Hepatocyte (in vitro differentiated cells): ENCODE results near the gene COPZ2. TPM values are rescaled to one million over a fixed set of nuclear protein-coding genes. Genes with fewer than 3 reads are reported as not detected.
A peak's percentile ranks its signal among the peaks of the same experiment; 100 is the strongest.

Experiments
- DNase-seq: peaks from one replicate; pipeline ENCODE4 v3.0.0-alpha.2; 2016; ENCODE audit warnings: low spot score
- H2AFZ ChIP-seq: fragments of 200-600 bp; sonication (generic); 2 replicates; pipeline ENCODE4 v1.6.0; 2016; ENCODE audit warnings: antibody characterized with exemption, mild to moderate bottlenecking
- H3K27ac ChIP-seq: fragments of 200-600 bp; sonication (generic); 2 replicates; pipeline ENCODE4 v1.5.1; 2016; ENCODE audit warnings: mild to moderate bottlenecking
- H3K27me3 ChIP-seq: fragments of 200-600 bp; sonication (generic); 2 replicates; pipeline ENCODE4 v1.6.1; 2016
- H3K36me3 ChIP-seq: fragments of 200-600 bp; sonication (generic); replicated peaks from 2 replicates; pipeline ENCODE4 v1.5.1; 2016; ENCODE audit warnings: low read depth; ENCODE audit not compliant: insufficient read depth
- H3K4me1 ChIP-seq: fragments of 200-600 bp; sonication (generic); 2 replicates; pipeline ENCODE4 v1.5.1; 2016; ENCODE audit warnings: mild to moderate bottlenecking, moderate library complexity; ENCODE audit not compliant: insufficient read depth
- H3K4me2 ChIP-seq: fragments of 200-600 bp; sonication (generic); 2 replicates; pipeline ENCODE4 v1.6.0; 2016
- H3K4me3 ChIP-seq: fragments of 200-600 bp; sonication (generic); 2 replicates; pipeline ENCODE4 v1.5.1; 2016; ENCODE audit warnings: mild to moderate bottlenecking
- H3K79me2 ChIP-seq: fragments of 200-600 bp; sonication (generic); 2 replicates; pipeline ENCODE4 v1.6.0; 2017; ENCODE audit warnings: mild to moderate bottlenecking
- H3K9me2 ChIP-seq: fragments of 200-600 bp; sonication (generic); replicated peaks from 2 replicates; pipeline ENCODE4 v1.6.0; 2017; ENCODE audit warnings: mild to moderate bottlenecking; ENCODE audit not compliant: insufficient read depth
- H3K9me3 ChIP-seq: fragments of 200-600 bp; sonication (generic); 2 replicates; pipeline ENCODE4 v1.5.1; 2016; ENCODE audit warnings: low read depth, mild to moderate bottlenecking
- H4K20me1 ChIP-seq: fragments of 200-600 bp; sonication (generic); 2 replicates; pipeline ENCODE4 v1.6.0; 2016; ENCODE audit warnings: mild to moderate bottlenecking; ENCODE audit not compliant: insufficient read depth, poor library complexity, severe bottlenecking
- CTCF ChIP-seq: fragments of 200-600 bp; sonication (generic); IDR thresholded peaks from 2 replicates; pipeline ENCODE4 v1.5.1; 2016; ENCODE audit warnings: antibody characterized with exemption, mild to moderate bottlenecking; ENCODE audit not compliant: poor library complexity
- EZH2 ChIP-seq: fragments of 200-600 bp; sonication (generic); IDR thresholded peaks from 2 replicates; pipeline ENCODE4 v1.6.1; 2016; ENCODE audit warnings: antibody characterized with exemption, mild to moderate bottlenecking, borderline replicate concordance
- EZH2phosphoT487 ChIP-seq: fragments of 200-600 bp; sonication (generic); IDR thresholded peaks from one replicate; pipeline ENCODE4 v1.6.1; 2018; ENCODE audit warnings: antibody characterized with exemption, mild to moderate bottlenecking, low read depth, moderate library complexity; ENCODE audit not compliant: unreplicated experiment, severe bottlenecking
- WGBS: methylation state at CpG from one replicate; pipeline ENCODE4 v1.1.6; 2016; ENCODE audit warnings: low lambda C conversion rate; ENCODE audit errors: missing lambda C conversion rate; 5-methylcytosine and 5-hydroxymethylcytosine counted together
- polyA plus RNA-seq: library from polyadenylated mRNA; unstranded; fragments of >200 nt; fragmentation: Nextera tagmentation; extraction: Ambion mirVana; gene quantifications from 2 replicates; pipeline ENCODE4 v1.2.1, GENCODE V29; 2016
- total RNA-seq: library from RNA; depleted of rRNA; stranded (reverse); fragments of >200 nt; gene quantifications from 2 replicates; pipeline ENCODE4 v1.2.3, GENCODE V29; 2014

Gene COPZ2
- total and polyA plus RNA-seq, 2 experiments from 2014 or later = 36.0 to 139 TPM

GRCh38 chr17:48052956-48053757, 15.6 kb upstream of the COPZ2 start:
- peaks cover 49% of the 10 kb centered on the region for H4K20me1 ChIP-seq
- 41% methylated on average over 5 of the region's 5 CpGs for WGBS
- peaks cover 58% of the 10 kb centered on the region for H3K4me1 ChIP-seq
- no peaks in the 10 kb centered on the region for H3K9me3 ChIP-seq
- H3K36me3 ChIP-seq = no peaks in the 10 kb centered on the region
- H3K79me2 ChIP-seq = peaks cover 73% of the 10 kb centered on the region
- peak overlapping the region; percentile 87 for H3K27ac ChIP-seq
- no peaks in the 10 kb centered on the region for H3K9me2 ChIP-seq
- no peak overlapping the region for H3K4me3 ChIP-seq
- peak; percentile 84 for DNase-seq
- H3K27me3 ChIP-seq = no peaks in the 10 kb centered on the region
- H3K4me2 ChIP-seq = peak overlapping the region; percentile 80
- no peak overlapping the region for H2AFZ ChIP-seq
- TF ChIP-seq CTCF (no peak), EZH2 (no peak), EZH2phosphoT487 (no peak)

GRCh38 chr17:48051706-48052486, 14.3 kb upstream of the COPZ2 start:
- Histone ChIP-seq H3K9me2 (no peaks in the 10 kb centered on the region), H3K27ac (peak overlapping the region; percentile 95), H3K27me3 (no peaks in the 10 kb centered on the region), H3K4me1 (peaks cover 61% of the 10 kb centered on the region), H2AFZ (no peak overlapping the region), H3K4me2 (peak overlapping the region; percentile 89), H3K36me3 (no peaks in the 10 kb centered on the region), H3K79me2 (peaks cover 77% of the 10 kb centered on the region), H4K20me1 (peaks cover 49% of the 10 kb centered on the region), H3K9me3 (no peaks in the 10 kb centered on the region), H3K4me3 (no peak overlapping the region)
- peak; percentile 78 for DNase-seq
- WGBS = 76% methylated on average over 5 of the region's 5 CpGs
- no peak for TF ChIP-seq EZH2
- no peak for TF ChIP-seq EZH2phosphoT487
- TF ChIP-seq CTCF = no peak

GRCh38 chr17:48051283-48051682, 13.7 kb upstream of the COPZ2 start:
- peaks cover 79% of the 10 kb centered on the region for H3K79me2 ChIP-seq
- no peaks in the 10 kb centered on the region for H3K9me2 ChIP-seq
- H3K9me3 ChIP-seq = no peaks in the 10 kb centered on the region
- H3K4me2 ChIP-seq = peak overlapping the region; percentile 89
- no peaks in the 10 kb centered on the region for H3K27me3 ChIP-seq
- no peak overlapping the region for H3K4me3 ChIP-seq
- no peak overlapping the region for H2AFZ ChIP-seq
- H3K36me3 ChIP-seq = no peaks in the 10 kb centered on the region
- H3K27ac ChIP-seq = peak overlapping the region; percentile 95
- no peak for DNase-seq
- H3K4me1 ChIP-seq = peaks cover 67% of the 10 kb centered on the region
- H4K20me1 ChIP-seq = peaks cover 49% of the 10 kb centered on the region
- no peak for TF ChIP-seq EZH2phosphoT487
- no peak for TF ChIP-seq CTCF
- no peak for TF ChIP-seq EZH2
- WGBS = 84% methylated on average over 10 of the region's 10 CpGs
